ENCODE measurements around the gene MMP24. TPM values are rescaled to one million over a fixed set of nuclear protein-coding genes. Genes with fewer than 3 reads are reported as not detected.
A peak's percentile ranks its signal among the peaks of the same experiment; 100 is the strongest.

The MMP24 gene
- total and polyA plus RNA-seq, 2 of the 13 experiments (the other 11 are each of a cell fraction or from before 2014, with no cell fraction given), result 0.29 to 0.35 TPM

DNA sequence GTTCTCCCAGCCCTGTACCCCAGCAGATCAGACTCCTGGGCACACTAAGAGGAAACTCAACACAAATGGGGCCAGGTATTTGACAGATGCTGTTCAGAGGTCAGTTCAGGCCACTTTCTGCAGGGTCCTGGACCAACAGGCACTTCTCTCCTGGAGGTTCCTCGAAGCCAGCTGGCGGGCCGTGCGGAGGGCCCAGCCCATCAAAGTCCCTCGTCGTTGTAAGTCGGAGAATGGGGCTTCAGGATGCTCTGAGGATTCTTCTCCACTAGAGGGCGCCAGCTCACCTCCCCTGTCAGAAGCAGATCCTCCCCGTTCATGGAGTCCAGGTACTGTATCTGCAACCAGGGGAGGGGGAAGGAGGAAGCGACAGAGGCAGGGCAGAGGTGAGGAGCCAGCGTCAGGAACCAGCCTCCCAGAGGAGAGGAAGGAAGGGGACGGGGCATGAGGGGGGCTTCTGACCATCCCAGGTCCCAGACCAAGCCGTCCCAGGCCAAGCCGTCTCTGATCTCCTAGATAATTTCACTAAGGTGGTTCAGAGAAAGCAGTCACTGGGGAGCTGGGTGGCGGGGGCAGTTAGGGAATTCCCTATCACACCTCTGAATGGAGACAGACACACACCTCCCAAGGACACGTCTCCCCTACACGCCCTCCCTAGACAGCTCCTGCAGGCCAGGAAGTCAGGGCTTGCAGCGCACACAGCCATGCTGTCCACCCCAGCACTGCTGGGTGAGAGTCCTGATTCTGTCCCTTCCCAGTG lies 77.4 kb downstream of the MMP24 start:
- Histone ChIP-seq H3K9me3 (ENCODE audit: low read length) (no peaks in the 10 kb centered on the region), H4K20me1 (ENCODE audit: insufficient read depth, low read length) (no peaks in the 10 kb centered on the region), H3K4me1 (ENCODE audit: insufficient read depth, low read length) (peaks cover 49% of the 10 kb centered on the region), H3K79me2 (ENCODE audit: insufficient read depth, low read length) (no peaks in the 10 kb centered on the region), H3K27ac (ENCODE audit: extremely low read length, insufficient read depth, low read length) (peak overlapping the region; percentile 49), H3K36me3 (replicated peaks in 1 of 2; ENCODE audit: control insufficient read depth in 1 of 2, insufficient read depth in 2 of 2, low read length in 2 of 2) (peaks cover 12 to 31% of the 10 kb centered on the region in 2 experiments; a peak in 4 of 5 replicates), H3K4me2 (ENCODE audit: low read depth, low read length) (no peak overlapping the region), H3K27me3 (ENCODE audit: control insufficient read depth in 1 of 2, insufficient read depth in 2 of 2, low read length in 2 of 2) (no peaks in the 10 kb centered on the region), H3K9ac (ENCODE audit: insufficient read depth, low read depth, low read length) (no peak overlapping the region), H2AFZ (ENCODE audit: low read length) (no peak overlapping the region), H3K4me3 (replicated peaks in 1 of 3; ENCODE audit: insufficient read depth in 1 of 3, low read depth in 2 of 3, low read length in 3 of 3) (no peak overlapping the region)
- DNase-seq (ENCODE audit: low spot score) (peak; percentile 91), FAIRE-seq (peak; percentile 92), ATAC-seq (peak; percentile 74)
- intact Hi-C loops (cut with micrococcal nuclease; ENCODE audit: unreplicated experiment) (loop anchor here (1.0 to 2.0 kb wide), 3 partner anchors 25 to 143 kb away; partner anchors contain the start of gene GDF5), in situ Hi-C loops (cut with HindIII; ENCODE audit: extremely low pct_ligation_motif_present, low pct_unique_long_range_greater_than_20kb) (loop anchor here (5.0 kb wide), 1 partner anchor 143 kb away; no protein-coding TSS in a partner anchor)
- 42% methylated on average over 18 of the region's 18 CpGs for WGBS (ENCODE audit: low lambda C conversion rate)
- ChIA-PET CTCF (ENCODE audit: low intra/inter-chr PET ratio, low total read pairs) (interaction anchor here (1.2 to 6.9 kb wide), 5 partner anchors 18 to 143 kb away, joined by 3 to 204 read pairs (median 24); partner anchors contain the start of gene GDF5), POLR2A (interaction anchor here (1.0 to 6.5 kb wide), 10 partner anchors 13 to 151 kb away, joined by 3 to 78 read pairs (median 16); partner anchors contain the start of genes CEP250 and EIF6)
- no TSS peak for BruUV-seq (replicated peaks)
- TF ChIP-seq DMAP1 (CRISPR knock-in tag; IDR thresholded peaks at IDR 0.05) (no peak), ZNF3 (CRISPR knock-in tag; IDR thresholded peaks at IDR 0.05) (peak; percentile 34; the same call in 1 of the 2 replicates), ZNF12 (CRISPR knock-in tag; IDR thresholded peaks at IDR 0.05) (no peak), KDM2A (CRISPR knock-in tag; IDR thresholded peaks at IDR 0.05; ENCODE audit: borderline replicate concordance, low read depth) (peak; percentile 86), KLF15 (CRISPR knock-in tag; IDR thresholded peaks at IDR 0.05; ENCODE audit: borderline replicate concordance) (no peak), FOXK1 (CRISPR knock-in tag; IDR thresholded peaks at IDR 0.05; ENCODE audit: borderline replicate concordance, low read depth) (peak; percentile 23; the same call in 1 of the 2 replicates), PHF8 (CRISPR knock-in tag; IDR thresholded peaks at IDR 0.05) (no peak), MIER3 (CRISPR knock-in tag; IDR thresholded peaks at IDR 0.05; ENCODE audit: borderline replicate concordance) (peak; percentile 73; the same call in 1 of the 2 replicates), MXI1 (IDR thresholded peaks at IDR 0.05; ENCODE audit: borderline replicate concordance, low read depth, low read length) (peak; percentile 67; the same call in 1 of the 3 replicates), PRPF4 (IDR thresholded peaks at IDR 0.05; ENCODE audit: low read depth, low read length, poor library complexity, severe bottlenecking) (peak; percentile 9), NRL (CRISPR knock-in tag; IDR thresholded peaks at IDR 0.05; ENCODE audit: borderline replicate concordance) (peak; percentile 61; the same call in 1 of the 2 replicates), NFYC (CRISPR knock-in tag; IDR thresholded peaks at IDR 0.05) (peak; percentile 28; the same call in 1 of the 2 replicates), PTBP1 (IDR thresholded peaks at IDR 0.05; ENCODE audit: low read depth, low read length, poor library complexity, severe bottlenecking) (no peak), HMG20A (CRISPR knock-in tag; IDR thresholded peaks at IDR 0.05; ENCODE audit: borderline replicate concordance) (no peak; the same call in 1 of the 2 replicates), GTF2F1 (IDR thresholded peaks at IDR 0.05; ENCODE audit: low read length) (0 out of 2 replicates have a peak, but pooled peaks have one; percentile 51), FOXC1 (CRISPR knock-in tag; IDR thresholded peaks at IDR 0.05; ENCODE audit: borderline replicate concordance) (0 out of 2 replicates have a peak, but pooled peaks have one; percentile 32)
- TF ChIP-seq, protein P1, sequence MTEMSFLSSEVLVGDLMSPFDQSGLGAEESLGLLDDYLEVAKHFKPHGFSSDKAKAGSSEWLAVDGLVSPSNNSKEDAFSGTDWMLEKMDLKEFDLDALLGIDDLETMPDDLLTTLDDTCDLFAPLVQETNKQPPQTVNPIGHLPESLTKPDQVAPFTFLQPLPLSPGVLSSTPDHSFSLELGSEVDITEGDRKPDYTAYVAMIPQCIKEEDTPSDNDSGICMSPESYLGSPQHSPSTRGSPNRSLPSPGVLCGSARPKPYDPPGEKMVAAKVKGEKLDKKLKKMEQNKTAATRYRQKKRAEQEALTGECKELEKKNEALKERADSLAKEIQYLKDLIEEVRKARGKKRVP (CRISPR knock-in tag; IDR thresholded peaks at IDR 0.05), result no peak
- TF ChIP-seq, protein P2, sequence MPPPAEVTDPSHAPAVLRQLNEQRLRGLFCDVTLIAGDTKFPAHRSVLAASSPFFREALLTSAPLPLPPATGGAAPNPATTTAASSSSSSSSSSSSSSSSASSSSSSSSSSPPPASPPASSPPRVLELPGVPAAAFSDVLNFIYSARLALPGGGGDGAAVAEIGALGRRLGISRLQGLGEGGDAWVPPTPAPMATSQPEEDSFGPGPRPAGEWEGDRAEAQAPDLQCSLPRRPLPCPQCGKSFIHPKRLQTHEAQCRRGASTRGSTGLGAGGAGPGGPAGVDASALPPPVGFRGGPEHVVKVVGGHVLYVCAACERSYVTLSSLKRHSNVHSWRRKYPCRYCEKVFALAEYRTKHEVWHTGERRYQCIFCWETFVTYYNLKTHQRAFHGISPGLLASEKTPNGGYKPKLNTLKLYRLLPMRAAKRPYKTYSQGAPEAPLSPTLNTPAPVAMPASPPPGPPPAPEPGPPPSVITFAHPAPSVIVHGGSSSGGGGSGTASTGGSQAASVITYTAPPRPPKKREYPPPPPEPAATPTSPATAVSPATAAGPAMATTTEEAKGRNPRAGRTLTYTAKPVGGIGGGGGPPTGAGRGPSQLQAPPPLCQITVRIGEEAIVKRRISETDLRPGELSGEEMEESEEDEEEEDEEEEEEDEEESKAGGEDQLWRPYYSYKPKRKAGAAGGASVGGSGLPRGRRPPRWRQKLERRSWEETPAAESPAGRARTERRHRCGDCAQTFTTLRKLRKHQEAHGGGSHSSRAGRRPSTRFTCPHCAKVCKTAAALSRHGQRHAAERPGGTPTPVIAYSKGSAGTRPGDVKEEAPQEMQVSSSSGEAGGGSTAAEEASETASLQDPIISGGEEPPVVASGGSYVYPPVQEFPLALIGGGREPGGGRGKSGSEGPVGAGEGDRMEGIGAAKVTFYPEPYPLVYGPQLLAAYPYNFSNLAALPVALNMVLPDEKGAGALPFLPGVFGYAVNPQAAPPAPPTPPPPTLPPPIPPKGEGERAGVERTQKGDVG (CRISPR knock-in tag; IDR thresholded peaks at IDR 0.05; ENCODE audit: borderline replicate concordance), result no peak

Data from HepG2 (cell line).